T47D (cell line): Measurements from ENCODE around the gene CARD19.

Experiments
- DNase-seq, 2 experiments: peaks; one replicate each; pipeline versions ENCODE4 v3.0.0 to v3.0.0-alpha.2; 2011 to 2012; ENCODE audit warnings: low read depth in 1 of 2, low spot score in 1 of 2
- JUND ChIP-seq: IDR thresholded peaks from 2 replicates; pipeline ENCODE4 v1.6.1; 2012; ENCODE audit warnings: low read depth
- in situ Hi-C: cut with HindIII; loops from 2 replicates; pipeline ENCODE4 v1.10.0; 2016; ENCODE audit warnings: low sequenced_read_pairs, low pct_unique_long_range_greater_than_20kb

CARD19 gene

GRCh38 chr9:93147632-93148031, 51.6 kb downstream of the CARD19 start:
- in situ Hi-C loops, result no loop called here
- TF ChIP-seq JUND, result no peak
- DNase-seq, result no peak

GRCh38 chr9:93148721-93149120, 52.7 kb downstream of the CARD19 start:
- no peak for DNase-seq
- in situ Hi-C loops, result no loop called here
- TF ChIP-seq JUND, result no peak

- no peak for TF ChIP-seq JUND
- DNase-seq, result no peak
- in situ Hi-C loops, result no loop called here
These were observed 53.3 kb downstream of the CARD19 start for GRCh38 chr9:93149361-93149760.

GRCh38 chr9:93151097-93151784, 55.2 kb downstream of the CARD19 start:
- in situ Hi-C loops, result no loop called here
- no peak for DNase-seq
- no peak for TF ChIP-seq JUND

GRCh38 chr9:93154293-93154903, 58.4 kb downstream of the CARD19 start:
- TF ChIP-seq JUND, result no peak
- in situ Hi-C loops, result no loop called here

GRCh38 chr9:93155716-93156474, 59.9 kb downstream of the CARD19 start:
- in situ Hi-C loops, result no loop called here
- TF ChIP-seq JUND, result no peak
- no peak for DNase-seq

More at GRCh38 chr9:93154293-93154903, 58.4 kb downstream of the CARD19 start:
- peak in 1 of 2 experiments; percentile 39 for DNase-seq

- in situ Hi-C loops, result no loop called here
- no peak for TF ChIP-seq JUND
- DNase-seq, result no peak
These were observed 60.5 kb downstream of the CARD19 start for GRCh38 chr9:93156475-93157008.

- peak; percentile 67 to 79 for DNase-seq
- TF ChIP-seq JUND, result no peak
- in situ Hi-C loops, result no loop called here
These were observed 63.8 kb downstream of the CARD19 start for GRCh38 chr9:93159601-93160471.

- in situ Hi-C loops, result no loop called here
- TF ChIP-seq JUND, result no peak
- DNase-seq, result no peak
These were observed 66.0 kb downstream of the CARD19 start for GRCh38 chr9:93161786-93162562.
